GM18520 (cell line): ENCODE data around the gene LRMDA.

Source experiments
- ATAC-seq: cut with Tn5 transposase; IDR thresholded peaks from one replicate; pipeline ENCODE4 v1.9.1; 2021; ENCODE audit not compliant: unreplicated experiment

The LRMDA gene

DNA sequence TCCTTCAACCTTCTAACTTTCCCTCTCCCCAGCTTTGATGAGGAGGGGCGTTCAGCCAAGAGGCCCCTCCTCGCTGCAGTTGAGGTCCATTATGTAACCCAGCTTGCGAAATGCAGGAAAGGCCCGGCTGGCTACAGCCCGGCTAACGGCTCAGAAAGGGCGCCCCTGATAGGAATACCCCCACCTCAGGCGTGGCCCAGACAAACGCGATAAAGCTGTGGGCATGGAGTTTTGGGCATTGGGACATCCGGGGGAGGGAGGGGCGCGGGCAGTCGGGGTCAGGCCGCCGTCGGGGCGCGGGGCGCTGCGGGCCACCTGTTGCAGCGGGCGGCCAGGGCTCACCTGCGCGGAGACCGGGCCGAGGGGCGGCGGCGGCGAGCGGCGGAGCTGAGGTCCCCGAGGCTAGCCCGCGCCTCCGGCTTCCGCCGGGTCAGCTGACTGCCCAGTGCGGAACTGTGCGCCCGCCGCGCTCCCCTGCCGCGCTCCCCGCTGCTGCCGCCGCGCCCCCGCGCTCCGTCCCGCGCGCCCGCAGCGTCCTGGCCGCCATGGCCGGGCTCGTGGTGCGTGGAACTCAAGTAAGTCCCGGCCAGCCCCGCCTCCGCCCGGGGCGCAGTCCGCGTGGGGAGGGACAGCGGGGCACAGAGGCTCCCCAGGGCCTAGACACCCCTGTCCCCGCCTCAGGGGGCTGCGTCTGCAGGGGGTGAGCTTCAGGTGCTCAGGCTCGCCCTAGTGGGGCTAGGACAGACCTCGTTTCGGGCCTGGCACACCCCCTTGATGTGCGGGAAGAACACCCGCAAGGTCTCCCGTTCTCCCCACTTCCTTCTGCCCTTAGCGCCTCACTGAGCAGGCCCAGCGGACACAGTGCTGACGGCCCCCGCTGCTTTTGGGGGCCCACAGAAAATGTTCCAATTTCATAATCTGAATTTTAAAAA, at the start of gene LRMDA:
LRMDA (plus strand) TSS at position 445 of the 932 bp plus-strand sequence.
- ATAC-seq: no peak

DNA sequence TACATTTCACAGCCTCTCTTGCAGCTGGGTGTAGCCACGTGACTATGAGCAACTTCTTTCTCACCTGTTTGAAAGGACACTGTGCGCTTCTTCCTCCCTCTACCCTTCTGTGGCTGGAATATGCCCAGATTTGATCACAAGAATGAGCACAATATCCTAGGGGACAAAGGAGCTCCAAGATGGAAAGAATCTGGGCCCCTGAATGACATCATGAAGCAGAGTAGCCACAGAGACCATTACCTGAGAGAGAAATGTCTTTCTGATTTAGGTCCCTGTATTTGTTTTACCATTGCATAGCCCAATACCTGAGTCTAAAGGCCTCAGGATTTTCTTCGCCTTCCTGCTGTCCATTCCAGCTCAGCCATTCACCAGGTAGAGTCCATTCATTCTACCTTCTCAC, 45.3 kb upstream of the LRMDA start:
- ATAC-seq: no peak

DNA sequence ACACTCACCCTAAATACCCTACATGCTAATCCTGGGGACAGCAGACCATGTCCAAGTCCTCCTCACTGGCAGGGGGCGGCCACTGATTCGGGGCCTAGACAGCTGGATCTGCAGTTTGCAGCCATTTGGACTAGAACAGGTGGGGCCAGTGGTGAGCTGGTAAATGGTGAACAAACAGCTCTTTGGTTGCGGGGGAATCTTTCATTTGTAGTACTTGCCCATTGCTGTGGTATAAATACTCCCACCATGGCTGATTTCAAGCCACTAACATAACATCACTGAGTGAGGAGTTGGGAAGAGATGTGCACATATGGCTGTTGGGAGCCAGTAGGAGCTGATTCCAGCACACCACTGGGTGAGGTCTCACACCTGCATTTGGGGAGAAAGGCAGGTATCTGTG, 43.3 kb upstream of the LRMDA start:
- ATAC-seq: no peak

DNA sequence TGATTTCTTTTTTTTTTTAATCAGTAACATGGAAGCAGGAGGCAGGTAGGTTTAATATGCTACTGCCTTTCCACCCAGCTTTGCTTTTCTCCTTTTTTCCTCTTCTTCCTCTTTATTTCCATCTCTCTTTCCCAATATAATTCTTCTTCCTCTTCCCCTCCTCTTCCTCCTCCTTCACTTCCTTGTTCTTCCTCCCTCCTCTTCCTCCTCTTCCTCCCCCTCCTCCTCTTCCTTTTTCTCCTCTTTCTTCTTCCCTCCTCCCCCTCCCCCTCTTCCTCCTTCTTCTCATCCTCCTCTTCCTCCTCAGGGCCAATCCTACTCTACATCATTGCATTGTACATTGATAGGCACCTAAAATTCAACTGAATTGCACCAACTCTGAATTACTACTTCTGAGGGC, 41.2 kb upstream of the LRMDA start:
- ATAC-seq: no peak

DNA sequence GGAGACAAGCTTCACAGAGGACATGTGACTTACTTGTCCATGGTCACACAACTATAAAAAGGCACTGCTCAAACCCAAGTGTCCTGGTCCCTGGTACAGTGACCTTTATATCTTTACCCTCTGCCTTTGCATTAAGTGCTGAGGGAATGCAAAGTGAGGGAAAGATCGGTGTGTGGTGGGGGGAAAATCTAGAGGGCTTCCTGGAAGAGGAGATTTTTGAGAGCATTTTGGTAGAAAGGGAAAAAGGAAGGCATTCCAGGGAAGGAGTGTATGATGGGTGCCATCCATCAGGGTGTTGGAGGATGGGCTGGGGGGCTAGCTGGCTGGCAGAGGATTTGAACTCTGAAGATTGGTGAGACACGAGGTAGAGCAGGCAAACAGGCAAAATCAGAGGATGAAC, 39.2 kb upstream of the LRMDA start:
- ATAC-seq: no peak

DNA sequence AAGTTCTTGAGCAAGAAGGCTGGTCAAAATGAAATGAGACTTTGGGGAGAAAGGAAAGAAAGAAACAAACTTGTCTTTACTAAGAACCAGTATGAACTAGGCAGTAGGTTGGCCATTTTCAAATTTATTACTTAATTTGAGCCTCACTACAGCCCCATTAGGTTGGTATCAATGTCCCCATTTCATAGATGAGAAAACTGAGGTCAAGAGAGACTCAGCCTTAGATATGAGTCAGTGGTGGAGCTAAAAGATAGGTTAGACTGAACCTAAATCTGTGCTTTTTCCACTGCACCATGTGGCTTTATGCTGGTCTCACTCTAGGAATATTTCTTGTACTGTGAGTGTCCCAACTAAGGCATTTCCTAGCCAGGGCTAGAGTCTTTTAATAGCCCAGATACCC, 38.7 kb upstream of the LRMDA start:
- ATAC-seq: no peak

DNA sequence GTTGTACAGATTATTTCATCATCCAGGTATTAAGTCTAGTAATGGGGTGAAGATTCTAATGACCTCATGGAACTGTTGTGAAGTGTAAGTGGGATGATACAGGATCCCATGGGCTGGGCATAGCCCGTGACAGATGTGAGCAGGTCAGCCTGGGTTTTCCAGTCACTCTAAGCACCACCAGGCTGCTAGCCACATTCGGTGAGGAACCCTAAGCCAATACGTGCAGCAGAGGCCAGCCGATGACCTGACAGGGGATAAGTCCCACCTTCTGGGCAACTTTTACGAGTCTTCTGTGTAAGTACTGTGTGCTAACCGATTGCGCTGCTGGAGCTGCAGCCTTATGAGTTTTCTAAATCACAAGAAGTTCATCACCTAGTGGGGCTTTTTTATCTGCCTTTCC, 37.2 kb upstream of the LRMDA start:
- no peak for ATAC-seq

DNA sequence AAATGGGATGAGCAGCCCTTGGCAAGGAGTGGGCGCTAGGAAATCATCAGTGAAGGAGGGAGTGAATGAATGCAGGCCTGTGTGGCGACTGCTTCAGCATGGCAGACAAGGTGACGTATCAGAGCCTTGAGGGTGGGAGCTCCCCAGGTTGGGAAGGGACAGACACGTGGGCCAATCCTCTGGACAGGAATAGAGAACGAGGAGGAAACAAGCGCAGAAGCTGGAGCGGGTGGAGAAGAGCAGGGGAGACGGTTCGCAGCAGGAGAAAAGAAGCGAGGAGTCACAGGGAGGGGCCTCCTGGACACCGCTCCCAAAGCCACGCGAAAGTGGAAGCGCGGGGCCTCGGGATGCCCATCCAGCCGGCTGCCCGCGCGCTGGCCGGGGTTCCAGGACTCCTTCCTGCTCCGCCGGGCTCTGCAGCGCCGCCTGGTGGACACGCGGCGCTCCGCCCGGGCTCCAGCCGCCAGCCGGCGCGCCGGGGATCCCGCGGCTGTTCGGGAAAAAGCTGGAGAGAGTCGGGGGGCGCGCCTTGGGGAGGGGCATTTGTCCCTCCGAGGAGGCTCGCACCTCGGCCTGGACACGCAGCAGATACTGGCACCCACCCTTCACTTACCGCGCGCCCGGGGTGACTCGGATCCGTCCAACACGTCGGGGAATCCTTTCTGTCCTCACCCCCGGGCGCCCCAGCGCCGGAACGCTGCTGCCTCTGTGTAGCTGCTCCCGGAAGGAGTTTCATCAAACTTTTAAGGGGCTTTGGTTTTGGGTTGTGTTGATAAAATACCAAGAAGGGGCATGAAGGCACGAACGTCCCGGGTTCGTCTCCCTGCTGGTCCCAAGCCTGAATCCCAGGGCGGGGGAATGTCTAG, 36.1 kb upstream of the LRMDA start:
- ATAC-seq: no peak

DNA sequence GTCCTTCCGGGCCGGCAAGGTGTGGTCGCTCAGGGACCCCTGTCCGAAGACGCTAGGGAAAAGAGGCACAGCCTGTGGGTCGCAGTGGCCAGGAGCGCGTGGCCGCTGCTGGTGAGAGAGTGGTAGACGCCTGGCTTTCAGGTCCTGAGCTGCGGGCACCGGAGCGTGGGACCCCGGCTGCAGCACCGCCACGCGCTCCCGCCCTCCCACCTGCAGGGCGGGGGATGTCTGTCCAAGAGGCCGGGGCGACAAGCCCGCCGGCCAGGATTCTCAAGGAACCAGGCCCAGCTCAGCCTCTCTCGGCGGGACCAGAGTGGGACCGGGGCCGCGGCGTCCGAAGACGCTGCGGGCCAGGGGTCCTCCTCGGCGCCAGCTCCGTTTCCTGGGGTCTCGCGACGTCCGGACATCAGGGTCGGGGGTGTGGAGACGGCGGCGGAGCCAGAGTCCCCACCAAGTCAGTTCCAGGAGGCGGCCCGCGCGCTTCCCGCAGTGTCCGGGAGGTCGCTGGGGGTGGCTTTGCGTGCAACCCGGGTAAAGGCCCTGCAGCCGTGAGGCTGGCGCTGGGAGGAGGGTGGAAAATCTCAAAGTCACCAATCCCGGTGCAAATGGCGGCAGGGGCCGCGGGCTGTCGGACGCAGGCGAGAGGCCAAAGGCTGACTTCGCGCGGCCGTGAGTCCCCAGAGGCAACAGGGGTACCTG, 35.3 kb upstream of the LRMDA start:
- ATAC-seq: no peak

DNA sequence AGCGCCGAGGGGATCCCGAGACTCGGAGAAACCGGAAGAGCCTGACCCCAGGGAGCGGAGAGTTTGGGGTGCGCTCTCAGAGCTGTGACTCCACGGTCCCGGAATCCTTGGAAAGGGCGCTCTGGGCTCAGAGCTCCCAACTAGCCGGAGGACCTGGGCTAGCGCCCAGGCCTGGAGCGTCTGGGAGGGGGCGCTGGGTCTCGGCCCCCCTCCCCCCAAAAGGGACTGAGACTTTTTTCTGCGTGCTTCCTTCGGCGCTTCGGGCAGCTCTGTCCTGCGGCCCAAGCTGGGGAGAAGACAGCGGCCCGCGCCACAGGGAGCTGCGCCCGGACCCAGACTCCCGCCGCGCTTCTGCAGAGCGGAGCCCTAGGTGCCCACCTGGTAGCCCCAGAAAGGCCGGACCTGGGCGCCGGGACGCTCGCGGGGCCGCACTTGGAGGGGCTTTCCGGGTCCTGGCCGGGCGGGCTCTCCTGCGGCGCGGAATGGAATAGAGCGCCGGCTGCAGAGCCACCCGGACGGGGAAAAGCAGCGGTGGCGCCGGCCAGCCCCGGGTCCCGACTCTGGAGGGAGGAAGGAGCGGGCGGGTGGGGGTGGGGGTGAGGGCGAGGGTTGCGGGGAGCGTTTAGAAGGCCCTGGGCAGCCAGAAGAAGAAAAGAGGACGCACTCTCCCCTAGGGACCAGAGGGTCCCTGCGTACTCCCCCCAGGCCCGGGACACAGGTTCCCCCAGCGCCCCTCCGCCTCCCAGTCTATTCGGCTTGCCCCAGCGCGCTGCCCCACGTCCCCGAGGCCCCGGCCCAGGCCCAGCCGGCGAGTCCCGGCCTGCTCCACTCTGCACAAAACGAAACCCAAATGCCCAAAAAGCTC, 34.6 kb upstream of the LRMDA start:
- ATAC-seq: no peak

DNA sequence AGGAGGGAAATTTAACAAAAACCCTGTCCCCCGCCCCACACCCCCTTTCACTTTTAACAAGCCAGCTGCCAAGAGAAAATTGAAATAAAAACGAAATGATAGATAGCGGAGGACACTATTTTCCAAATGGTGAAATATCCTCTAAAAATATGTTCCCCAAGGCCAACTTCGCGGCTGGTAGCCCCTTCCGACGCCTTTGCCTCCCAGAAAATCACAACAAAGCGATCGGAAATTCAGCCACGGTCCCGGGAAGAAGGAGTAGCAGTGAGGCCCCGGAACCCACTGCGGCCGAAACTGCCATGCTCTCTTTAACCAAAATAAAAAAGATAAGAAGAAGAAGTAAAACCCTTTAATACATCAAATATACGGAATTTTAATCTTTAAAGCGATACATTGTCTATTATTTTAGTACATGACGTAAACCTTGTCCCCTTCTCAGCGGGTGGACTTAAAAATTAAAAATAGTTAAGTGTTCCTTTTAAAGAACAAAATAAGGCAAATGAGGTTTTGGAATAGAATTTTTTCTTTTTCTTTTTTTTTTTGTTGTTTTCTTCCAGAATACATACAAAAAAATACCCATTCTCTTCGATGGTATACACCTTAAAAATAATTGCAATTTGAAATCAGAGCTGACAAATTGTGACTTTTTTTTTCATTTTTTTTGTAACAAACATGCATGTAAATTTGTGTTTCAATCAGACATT, 33.8 kb upstream of the LRMDA start:
- ATAC-seq: no peak

DNA sequence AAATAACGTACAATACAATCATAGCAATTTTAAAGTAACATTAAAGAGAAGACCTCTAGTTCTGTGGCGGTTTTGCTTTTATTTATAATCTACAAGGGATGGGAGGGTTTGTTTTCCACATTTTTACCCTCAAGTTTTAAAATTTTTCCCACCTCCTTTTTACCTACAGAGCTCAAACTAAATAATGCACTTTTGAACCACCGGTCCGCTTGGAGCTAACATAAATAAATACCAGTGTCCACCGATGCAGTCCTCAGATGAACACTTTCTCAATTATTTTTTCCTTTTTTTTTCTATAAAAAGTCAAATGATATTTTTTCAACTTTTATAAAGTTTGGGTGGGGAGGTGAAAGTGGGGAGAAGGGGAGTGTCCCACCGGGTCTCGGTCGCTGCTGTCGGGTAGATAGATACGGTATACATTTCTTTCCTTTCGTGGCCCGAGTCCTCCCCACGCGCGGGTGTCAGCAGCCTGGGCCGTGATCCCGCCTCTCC, 33.2 kb upstream of the LRMDA start:
- ATAC-seq: no peak

DNA sequence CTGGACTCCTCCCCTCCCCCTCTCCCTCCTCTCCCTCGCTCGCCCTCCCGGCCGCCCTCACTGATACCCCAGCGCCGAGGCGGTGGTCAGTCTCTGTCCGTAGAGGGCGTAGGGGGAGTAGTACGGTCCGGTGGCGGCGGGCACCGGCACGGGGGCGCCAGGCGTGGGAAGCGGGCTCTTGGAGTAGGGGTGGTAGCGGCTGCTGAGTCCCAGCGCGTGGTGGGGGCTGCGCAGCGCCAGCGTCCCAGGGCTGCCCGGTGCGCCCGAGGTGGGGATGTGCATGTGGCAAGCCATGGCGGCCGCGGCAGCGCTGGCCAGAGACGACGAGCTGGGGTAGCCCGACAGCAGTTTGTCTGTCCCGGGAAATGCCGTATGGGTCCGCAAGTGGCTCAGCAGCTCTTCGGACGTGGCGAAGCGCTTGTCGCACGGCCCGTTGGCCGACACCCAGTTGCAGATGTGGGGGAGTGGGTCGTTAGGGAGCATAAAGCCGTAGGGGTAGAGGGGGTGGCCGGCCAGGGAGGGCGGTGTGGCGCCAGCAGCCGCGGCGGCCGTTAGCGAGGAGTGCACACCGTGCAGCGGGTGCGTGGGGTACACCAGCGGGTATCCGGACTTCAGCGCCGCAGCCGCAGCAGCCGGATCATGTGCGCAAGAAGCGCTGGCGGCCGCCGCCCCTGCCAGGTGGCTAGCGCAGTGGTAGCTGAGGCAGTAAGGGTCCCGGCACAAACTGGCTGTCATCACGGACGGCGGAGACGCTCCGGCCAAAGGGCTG, 32.5 kb upstream of the LRMDA start:
- ATAC-seq: no peak

DNA sequence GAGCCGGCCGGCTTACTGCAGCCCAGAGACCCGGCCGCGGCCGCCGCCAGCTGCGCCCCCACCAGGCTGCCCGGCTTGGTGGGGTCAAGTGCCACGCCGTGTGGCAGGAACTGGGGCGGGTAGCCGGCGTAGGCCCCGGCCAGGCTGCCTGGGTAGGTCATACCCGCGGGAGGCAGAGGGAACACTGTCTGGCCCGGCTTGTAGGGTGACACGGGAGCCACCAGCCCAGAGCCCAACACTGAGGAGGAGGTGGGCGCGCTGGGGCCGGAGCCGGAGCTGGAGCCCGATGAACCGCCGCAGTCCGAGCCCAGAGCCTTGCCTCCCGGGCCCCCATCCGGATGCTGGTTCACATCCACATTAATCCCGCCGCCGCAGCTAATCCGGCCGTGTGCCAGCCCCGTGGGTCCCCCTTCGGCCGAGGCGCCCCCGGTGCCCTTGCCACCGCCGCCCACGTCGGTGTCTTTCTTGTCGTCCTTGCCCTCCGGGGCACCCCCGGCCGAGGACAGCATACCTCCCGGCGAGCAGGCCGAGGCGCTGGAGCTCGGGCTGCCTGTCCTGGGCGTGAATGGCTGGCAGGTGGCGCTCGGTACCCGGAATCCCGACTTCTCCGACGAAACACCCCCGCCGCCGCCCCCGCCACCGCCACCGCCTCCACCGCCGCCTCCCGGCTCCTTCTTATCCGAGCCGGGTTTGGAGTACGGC, 31.8 kb upstream of the LRMDA start:
- no peak for ATAC-seq

DNA sequence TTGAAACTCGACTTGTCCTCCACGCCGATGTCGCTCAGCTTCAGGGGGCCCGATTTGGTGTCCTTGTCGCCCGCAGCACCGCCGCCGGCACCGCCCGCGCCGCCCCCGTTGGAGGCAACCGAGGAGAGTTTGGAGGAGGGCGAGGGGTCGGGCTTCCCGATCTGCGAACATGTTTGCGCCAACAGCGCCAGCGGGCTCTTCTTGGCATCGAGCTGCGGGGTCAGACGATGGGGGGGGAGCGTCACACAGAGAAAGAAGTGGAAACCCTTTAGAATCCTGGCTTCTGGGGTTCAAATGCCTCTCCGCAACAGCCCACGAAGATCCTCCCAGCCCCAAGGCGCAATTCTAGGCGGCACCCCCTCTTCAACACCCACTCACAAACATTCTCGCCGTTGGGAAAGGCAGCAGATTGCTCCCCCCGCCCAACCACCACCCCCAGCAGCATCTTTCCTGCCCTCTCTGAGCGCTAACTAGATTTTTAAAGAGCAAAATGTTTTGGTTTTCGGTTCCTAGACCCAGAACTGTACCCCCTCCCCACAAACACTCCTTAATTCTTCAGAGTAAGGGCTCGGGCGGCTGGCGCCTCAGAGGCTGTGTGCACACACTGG, 31.2 kb upstream of the LRMDA start:
- ATAC-seq: no peak

DNA sequence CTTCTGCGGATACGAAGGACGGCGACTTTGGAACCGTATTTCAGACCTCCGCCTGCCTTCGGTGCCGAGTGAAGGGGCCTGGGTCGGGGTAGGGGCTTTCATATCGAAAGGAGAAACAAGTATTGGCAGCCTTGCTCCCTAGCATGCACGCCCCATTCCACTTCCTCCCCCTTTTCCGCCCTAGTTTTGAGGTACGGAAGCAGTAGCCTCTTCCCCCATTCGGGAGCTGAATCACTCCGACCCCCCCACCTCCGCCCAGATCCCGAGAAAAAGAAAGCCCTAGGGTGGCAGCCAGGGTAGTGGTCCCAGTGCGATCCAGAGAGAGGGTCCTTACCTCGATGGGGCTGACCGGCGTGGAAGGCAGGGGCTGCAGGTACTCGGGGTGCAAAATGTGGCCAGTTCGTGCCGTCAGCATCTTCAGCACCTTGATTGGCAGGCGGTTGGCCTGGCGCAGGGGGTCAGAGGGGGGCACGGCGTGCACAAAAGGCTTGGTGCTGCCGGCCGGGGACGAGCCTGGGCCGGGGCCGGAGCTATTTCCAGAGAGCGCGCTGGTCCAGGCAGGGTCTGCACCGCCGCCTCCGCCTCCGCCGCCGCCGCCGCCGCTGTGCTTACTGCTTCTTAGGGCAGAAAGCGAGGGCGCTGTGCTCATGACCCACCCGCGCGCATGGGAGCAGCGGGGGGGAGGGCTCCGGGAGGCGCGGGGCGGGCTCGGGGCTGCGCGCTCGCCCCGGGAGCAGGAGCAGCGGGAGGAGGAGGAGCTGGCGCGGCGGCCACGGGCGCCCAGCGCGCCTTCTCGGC, 30.5 kb upstream of the LRMDA start:
- ATAC-seq: no peak
